C4-2B (cell line): Measurements from ENCODE around the gene TRMT61B.

ENCODE experiments used
- ZFX ChIP-seq: fragments of 450-650 bp; IDR thresholded peaks from 2 replicates; pipeline ENCODE4 v1.6.1; 2017
- TF ChIP-seq, protein P1 (sequence below): fragments of 450-650 bp; conservative IDR thresholded peaks from 2 replicates; pipeline ENCODE4 v1.5.1; 2017; ENCODE audit warnings: mild to moderate bottlenecking

DNA sequence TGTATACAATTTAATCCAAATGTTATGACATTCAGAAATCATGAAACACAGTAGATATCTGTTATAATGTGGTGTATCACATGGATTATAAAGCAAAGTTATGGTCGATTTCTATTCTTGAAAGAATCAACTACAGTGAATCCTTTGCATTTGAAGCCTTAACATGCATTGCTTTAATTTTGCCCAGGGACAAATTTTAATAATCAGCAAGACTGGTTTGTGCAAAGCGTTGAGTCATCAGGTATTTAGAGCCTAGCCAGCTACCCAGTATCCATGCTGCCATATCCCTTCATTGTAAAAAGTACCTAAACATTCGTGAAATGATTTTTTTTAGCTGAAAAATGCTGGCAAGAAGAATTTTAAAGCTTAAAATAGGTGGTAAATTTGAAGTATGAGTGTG lies 68.4 kb downstream of the TRMT61B start:
- TF ChIP-seq, protein P1, sequence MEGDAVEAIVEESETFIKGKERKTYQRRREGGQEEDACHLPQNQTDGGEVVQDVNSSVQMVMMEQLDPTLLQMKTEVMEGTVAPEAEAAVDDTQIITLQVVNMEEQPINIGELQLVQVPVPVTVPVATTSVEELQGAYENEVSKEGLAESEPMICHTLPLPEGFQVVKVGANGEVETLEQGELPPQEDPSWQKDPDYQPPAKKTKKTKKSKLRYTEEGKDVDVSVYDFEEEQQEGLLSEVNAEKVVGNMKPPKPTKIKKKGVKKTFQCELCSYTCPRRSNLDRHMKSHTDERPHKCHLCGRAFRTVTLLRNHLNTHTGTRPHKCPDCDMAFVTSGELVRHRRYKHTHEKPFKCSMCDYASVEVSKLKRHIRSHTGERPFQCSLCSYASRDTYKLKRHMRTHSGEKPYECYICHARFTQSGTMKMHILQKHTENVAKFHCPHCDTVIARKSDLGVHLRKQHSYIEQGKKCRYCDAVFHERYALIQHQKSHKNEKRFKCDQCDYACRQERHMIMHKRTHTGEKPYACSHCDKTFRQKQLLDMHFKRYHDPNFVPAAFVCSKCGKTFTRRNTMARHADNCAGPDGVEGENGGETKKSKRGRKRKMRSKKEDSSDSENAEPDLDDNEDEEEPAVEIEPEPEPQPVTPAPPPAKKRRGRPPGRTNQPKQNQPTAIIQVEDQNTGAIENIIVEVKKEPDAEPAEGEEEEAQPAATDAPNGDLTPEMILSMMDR = no peak
- TF ChIP-seq ZFX = no peak
